PC-9 (cell line): Measurements from ENCODE around the gene KRTAP22-2.

Source experiments
- CTCF ChIP-seq: fragments of 200-600 bp; sonication (generic); conservative IDR thresholded peaks from 2 replicates; pipeline ENCODE4 v1.6.1; 2017; ENCODE audit warnings: mixed run types, antibody characterized with exemption, mild to moderate bottlenecking, moderate library complexity
- EZH2 ChIP-seq: fragments of 200-600 bp; sonication (generic); IDR thresholded peaks from 2 replicates; pipeline ENCODE4 v1.8.0; 2017; ENCODE audit warnings: antibody characterized with exemption, low read depth

- no peak for TF ChIP-seq CTCF
- TF ChIP-seq EZH2, result no peak
Observed at GRCh38 chr21:30579346-30579745, 10.9 kb downstream of the KRTAP22-2 start.
